ENCODE measurements around the gene MBD3.

Gene MBD3

DNA sequence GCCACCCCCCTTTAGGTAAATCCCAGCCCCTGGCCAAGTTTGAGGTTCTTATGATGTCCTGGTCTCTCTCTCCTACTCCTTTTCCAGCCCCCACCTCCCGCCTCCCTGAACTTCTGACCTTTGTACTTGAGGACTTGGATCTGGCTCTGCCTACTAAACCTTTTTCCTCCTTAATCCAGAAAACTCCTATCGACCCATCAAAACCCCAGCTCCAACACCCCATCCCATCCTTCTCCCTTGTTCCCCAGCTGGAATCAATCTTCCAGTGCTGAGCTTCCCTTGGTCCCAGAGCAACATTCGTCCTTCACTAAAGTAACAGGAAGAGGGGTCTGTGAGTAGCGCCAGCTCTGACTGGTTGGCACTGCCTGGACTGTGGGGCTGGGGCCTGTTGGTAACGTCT is 29.9 kb upstream of the MBD3 start:
- TF ChIP-seq, protein P1, sequence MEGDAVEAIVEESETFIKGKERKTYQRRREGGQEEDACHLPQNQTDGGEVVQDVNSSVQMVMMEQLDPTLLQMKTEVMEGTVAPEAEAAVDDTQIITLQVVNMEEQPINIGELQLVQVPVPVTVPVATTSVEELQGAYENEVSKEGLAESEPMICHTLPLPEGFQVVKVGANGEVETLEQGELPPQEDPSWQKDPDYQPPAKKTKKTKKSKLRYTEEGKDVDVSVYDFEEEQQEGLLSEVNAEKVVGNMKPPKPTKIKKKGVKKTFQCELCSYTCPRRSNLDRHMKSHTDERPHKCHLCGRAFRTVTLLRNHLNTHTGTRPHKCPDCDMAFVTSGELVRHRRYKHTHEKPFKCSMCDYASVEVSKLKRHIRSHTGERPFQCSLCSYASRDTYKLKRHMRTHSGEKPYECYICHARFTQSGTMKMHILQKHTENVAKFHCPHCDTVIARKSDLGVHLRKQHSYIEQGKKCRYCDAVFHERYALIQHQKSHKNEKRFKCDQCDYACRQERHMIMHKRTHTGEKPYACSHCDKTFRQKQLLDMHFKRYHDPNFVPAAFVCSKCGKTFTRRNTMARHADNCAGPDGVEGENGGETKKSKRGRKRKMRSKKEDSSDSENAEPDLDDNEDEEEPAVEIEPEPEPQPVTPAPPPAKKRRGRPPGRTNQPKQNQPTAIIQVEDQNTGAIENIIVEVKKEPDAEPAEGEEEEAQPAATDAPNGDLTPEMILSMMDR (IDR thresholded peaks at IDR 0.05) = no peak

DNA sequence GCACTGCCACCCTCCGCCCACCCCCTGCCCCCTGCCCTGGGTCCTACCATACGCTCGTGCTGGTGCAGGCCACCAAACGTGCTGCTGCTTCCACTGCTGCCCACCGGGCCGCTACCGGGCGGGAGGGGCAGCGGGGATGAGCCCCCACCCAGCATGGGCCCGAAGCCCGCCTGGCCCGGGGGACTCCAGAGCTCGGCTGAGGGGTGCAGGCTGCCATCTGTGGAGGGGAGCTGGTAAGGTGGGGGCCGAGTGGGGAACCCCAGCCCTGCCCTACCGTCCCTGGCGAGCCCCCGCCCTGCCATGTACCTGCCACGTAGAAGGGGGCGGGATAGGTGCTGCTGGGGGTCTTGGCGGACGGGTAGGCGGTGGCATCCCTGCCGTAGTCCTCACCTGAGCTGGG is 29.3 kb upstream of the MBD3 start:
- TF ChIP-seq, protein P1 (IDR thresholded peaks at IDR 0.05) = no peak

DNA sequence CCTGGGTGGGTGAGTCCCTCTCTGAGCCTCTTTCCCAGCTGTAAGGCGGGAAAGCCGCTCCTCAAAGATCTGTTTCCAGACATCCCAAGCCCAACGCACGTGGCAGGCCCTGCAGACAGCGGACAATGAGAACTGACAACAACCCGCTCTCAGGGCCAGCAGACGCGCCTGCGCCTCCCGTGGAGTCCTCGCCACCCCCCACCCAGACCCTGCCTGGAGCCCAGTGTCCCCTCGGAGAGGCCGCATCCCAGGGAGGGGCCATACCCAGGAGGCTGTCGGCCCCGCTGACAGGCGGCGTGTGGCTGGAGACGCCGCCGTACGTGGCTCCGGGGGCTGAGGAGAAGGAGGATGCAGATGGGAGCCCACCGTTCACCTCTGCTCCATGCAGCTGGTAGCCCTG is 28.9 kb upstream of the MBD3 start:
- TF ChIP-seq, protein P1 (IDR thresholded peaks at IDR 0.05) = no peak

DNA sequence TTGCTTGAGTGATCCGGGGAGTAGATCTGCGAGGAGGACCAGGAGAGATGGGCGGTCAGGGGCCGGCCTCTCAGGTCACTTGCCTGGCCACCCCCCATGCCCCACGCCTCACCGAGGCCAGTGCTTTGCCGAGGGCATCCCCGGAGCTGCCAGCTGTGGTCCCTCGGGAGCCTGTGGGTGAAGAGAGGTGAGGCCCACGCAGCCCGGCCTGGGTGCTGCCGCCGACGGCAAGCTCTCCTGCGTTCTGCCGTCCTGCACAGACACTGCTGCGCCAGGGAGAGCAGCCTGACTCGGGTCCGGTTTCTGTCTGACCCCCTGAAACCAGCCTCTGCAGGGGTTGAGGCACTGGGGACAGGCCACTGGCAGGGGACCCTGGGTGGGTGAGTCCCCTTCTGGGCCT is 28.4 kb upstream of the MBD3 start:
- TF ChIP-seq, protein P1 (IDR thresholded peaks at IDR 0.05) = no peak

DNA sequence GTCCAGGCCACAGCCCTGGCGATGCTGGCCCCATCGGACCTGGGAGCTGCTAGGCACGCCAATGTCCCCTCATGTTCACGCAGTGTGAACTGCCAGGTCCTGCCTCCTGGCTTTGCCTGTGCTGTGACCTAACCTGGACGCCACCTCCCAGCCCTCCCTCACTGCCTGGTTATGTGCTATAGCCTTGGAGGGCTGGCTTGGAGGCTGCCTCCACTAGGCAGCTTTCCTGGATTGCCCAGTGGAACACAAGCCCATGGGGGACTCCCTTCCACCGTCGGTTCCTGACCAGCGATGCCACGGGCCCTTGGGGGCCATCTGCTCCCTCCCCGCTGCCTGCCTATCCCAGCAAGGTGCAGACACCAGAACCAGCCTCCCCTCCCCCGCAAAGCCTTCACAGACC is 27.8 kb upstream of the MBD3 start:
- TF ChIP-seq, protein P1 (IDR thresholded peaks at IDR 0.05) = no peak

DNA sequence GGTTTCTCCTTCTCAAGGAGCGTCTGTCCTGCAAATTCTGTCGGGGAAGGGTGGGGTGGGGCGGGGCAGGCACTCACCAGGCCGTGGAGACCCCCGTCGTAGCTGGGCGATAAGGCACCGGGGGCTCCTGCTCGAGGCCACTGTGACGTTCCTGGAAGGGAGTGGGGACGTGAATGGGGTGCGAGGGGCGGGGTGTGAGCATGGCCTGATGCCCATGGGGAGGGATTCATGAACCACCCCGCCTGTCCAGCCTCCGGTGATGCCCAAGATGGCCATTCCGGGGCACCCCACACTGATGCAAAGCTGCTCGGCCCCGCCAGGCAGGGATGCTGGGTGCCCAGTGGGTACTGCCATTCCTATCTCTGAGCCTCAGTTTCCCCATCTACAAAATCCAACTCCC is 27.0 kb upstream of the MBD3 start:
- TF ChIP-seq, protein P1 (IDR thresholded peaks at IDR 0.05) = no peak

DNA sequence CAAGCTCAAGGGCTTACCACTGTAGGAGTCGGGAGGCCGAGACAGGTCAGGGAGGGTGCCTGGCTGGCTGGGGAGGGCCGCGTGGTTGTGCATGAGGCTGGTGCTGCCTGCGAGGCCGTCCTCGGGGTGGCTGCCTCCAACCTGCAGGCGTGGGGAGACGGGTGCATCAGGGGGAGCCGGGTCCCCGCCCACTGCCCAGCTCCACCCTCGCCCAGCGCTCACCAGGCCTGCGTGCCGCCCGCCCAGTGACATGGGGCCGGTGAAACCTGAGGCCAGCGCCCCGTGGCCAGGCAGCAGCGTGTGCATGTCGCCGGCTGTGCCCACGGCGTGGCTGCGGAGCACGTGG is 26.4 kb upstream of the MBD3 start:
- TF ChIP-seq, protein P1 (IDR thresholded peaks at IDR 0.05) = no peak
